DND-41 (cell line): ENCODE measurements around the gene CPE.

Experiments
- ATAC-seq: fragments of 200-7000 bp; cut with Tn5 transposase; 3 replicates; pipeline ENCODE4 v1.9.1; 2021; ENCODE audit warnings: low read depth; ENCODE audit not compliant: insufficient read depth
- DNase-seq: peaks from one replicate; pipeline ENCODE4 v3.0.0-alpha.2; 2020
- H2AFZ ChIP-seq: 2 replicates; pipeline ENCODE4 v1.6.0; 2012; ENCODE audit warnings: low read depth, low read length
- H3K27ac ChIP-seq: 2 replicates; pipeline ENCODE4 v1.5.1; 2012; ENCODE audit warnings: low read length, inconsistent platforms
- H3K27me3 ChIP-seq: fragments of 200-600 bp; sonication (generic); 2 replicates; pipeline ENCODE4 v1.6.0; 2012; ENCODE audit warnings: low read length, mild to moderate bottlenecking, inconsistent platforms; ENCODE audit not compliant: insufficient read depth, poor library complexity
- H3K36me3 ChIP-seq: 2 replicates; pipeline ENCODE4 v1.5.1; 2012; ENCODE audit warnings: low read length, inconsistent platforms; ENCODE audit not compliant: insufficient read depth
- H3K4me1 ChIP-seq: 2 replicates; pipeline ENCODE4 v1.5.1; 2012; ENCODE audit warnings: mild to moderate bottlenecking, low read length; ENCODE audit not compliant: insufficient read depth
- H3K4me2 ChIP-seq: 2 replicates; pipeline ENCODE4 v1.6.0; 2012; ENCODE audit warnings: mild to moderate bottlenecking, moderate library complexity, low read length, inconsistent platforms; ENCODE audit not compliant: insufficient read depth
- H3K4me3 ChIP-seq, 2 experiments: fragments of 200-600 bp in 1 of 2; shearing (Covaris generic) in 1 of 2; 2 replicates each; pipeline ENCODE4 v1.5.1; 2012 to 2016; ENCODE audit warnings: inconsistent platforms in 2 of 2, low read length in 2 of 2, mild to moderate bottlenecking in 2 of 2, low read depth in 1 of 2, moderate library complexity in 1 of 2
- H3K79me2 ChIP-seq: 2 replicates; pipeline ENCODE4 v1.6.0; 2012; ENCODE audit warnings: low read length, inconsistent platforms; ENCODE audit not compliant: insufficient read depth
- H3K9ac ChIP-seq: 2 replicates; pipeline ENCODE4 v1.6.0; 2012; ENCODE audit warnings: low read depth, mild to moderate bottlenecking, inconsistent platforms, low read length, moderate library complexity
- H3K9me3 ChIP-seq: 2 replicates; pipeline ENCODE4 v1.5.1; 2012; ENCODE audit warnings: low read length, moderate library complexity, mild to moderate bottlenecking, inconsistent platforms; ENCODE audit not compliant: insufficient read depth, severe bottlenecking
- H4K20me1 ChIP-seq: 2 replicates; pipeline ENCODE4 v1.6.0; 2012; ENCODE audit warnings: low read length; ENCODE audit not compliant: insufficient read depth
- EZH2 ChIP-seq: IDR thresholded peaks from 3 replicates; pipeline ENCODE4 v1.6.1; 2012; ENCODE audit warnings: borderline replicate concordance, low read depth, mild to moderate bottlenecking, moderate library complexity, low read length, inconsistent platforms; ENCODE audit not compliant: severe bottlenecking
- TF ChIP-seq, protein P1 (sequence below): IDR thresholded peaks from 2 replicates; pipeline ENCODE4 v1.5.1; 2012; ENCODE audit warnings: borderline replicate concordance, low read length, moderate library complexity, mild to moderate bottlenecking; ENCODE audit not compliant: poor library complexity, severe bottlenecking; ENCODE audit errors: extremely low read depth

The CPE gene

DNA sequence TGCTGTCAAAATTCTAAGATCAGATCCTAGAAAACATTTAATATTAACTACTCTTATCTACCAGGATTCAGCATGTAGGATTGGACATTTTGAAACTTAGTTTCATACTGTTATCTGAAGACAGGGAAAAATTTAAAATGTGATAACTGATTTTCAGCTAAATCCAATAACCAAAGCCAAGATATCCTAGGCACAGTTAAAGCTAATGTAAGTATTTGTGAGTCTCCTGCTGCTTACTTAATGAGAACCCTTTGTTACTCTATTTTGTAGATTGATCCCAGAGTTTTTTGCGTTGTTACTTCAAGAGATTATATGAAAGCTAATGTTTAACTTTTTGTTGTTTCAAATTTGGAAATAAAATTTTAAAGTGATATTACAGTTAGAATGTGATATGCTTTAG, 2.0 kb downstream of the CPE start:
- no peak for DNase-seq
- Histone ChIP-seq H3K79me2 (no peaks in the 10 kb centered on the region), H3K27ac (no peak overlapping the region), H3K9ac (no peak overlapping the region), H3K4me3 (no peak overlapping the region), H3K9me3 (no peaks in the 10 kb centered on the region), H3K4me1 (no peaks in the 10 kb centered on the region), H3K4me2 (no peak overlapping the region), H3K36me3 (no peaks in the 10 kb centered on the region), H3K27me3 (peaks cover 8% of the 10 kb centered on the region), H2AFZ (no peak overlapping the region), H4K20me1 (no peaks in the 10 kb centered on the region)
- TF ChIP-seq EZH2: no peak
- no peak for ATAC-seq

DNA sequence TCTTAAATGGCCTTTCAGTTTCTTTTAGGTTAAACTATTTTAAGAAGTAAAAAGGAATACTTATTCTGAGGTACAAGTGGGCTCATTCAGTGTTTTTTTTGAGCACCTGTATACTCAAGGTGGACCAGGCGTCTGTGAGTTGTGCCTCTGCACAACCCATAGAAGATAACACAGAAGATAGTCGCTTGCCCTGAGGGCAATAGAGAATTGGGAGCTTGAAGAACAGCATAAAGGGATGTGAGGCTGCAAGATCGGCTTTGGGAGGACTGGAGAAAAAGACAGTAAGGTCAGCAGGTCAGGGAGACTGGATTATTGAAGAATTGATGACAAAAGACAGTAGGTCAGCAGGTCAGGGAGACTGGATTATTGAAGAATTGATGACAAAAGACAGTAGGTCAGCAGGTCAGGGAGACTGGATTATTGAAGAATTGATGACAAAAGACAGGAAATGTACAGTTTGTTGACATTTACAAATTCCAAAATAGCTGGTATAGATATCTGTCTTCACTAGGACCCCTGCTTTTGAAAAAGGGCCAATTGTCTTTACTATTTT, 3.1 kb downstream of the CPE start:
- H3K9ac ChIP-seq: no peak overlapping the region
- no peaks in the 10 kb centered on the region for H3K36me3 ChIP-seq
- H3K79me2 ChIP-seq: no peaks in the 10 kb centered on the region
- no peak overlapping the region for H3K4me3 ChIP-seq
- H4K20me1 ChIP-seq: no peaks in the 10 kb centered on the region
- DNase-seq (no peak), ATAC-seq (no peak)
- H3K27me3 ChIP-seq: peaks cover 6% of the 10 kb centered on the region
- no peak overlapping the region for H2AFZ ChIP-seq
- H3K4me1 ChIP-seq: no peaks in the 10 kb centered on the region
- no peaks in the 10 kb centered on the region for H3K9me3 ChIP-seq
- H3K27ac ChIP-seq: no peak overlapping the region
- no peak overlapping the region for H3K4me2 ChIP-seq
- TF ChIP-seq, protein P1, sequence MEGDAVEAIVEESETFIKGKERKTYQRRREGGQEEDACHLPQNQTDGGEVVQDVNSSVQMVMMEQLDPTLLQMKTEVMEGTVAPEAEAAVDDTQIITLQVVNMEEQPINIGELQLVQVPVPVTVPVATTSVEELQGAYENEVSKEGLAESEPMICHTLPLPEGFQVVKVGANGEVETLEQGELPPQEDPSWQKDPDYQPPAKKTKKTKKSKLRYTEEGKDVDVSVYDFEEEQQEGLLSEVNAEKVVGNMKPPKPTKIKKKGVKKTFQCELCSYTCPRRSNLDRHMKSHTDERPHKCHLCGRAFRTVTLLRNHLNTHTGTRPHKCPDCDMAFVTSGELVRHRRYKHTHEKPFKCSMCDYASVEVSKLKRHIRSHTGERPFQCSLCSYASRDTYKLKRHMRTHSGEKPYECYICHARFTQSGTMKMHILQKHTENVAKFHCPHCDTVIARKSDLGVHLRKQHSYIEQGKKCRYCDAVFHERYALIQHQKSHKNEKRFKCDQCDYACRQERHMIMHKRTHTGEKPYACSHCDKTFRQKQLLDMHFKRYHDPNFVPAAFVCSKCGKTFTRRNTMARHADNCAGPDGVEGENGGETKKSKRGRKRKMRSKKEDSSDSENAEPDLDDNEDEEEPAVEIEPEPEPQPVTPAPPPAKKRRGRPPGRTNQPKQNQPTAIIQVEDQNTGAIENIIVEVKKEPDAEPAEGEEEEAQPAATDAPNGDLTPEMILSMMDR: no peak
- TF ChIP-seq EZH2: no peak

DNA sequence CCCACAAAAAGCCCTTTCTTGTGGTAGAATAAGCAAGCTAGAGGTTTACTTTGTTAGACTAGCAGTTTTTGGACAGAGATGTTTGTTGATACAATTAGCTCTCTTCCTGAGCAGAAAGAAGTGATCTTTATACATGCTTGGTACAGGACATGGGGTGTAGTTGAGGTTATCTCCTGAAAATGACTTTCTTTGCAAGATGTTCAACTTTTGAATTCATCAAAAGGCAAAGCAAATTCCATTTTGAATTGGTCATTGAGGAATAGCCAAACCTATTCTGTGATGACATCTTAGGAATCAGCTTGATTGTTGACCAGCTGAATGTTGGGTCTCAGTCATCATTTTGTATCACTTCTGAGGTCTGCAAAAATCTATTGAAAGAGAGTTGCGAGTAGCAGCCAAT, 3.8 kb downstream of the CPE start:
- Histone ChIP-seq H3K27ac (no peak overlapping the region), H3K4me2 (no peak overlapping the region)

DNA sequence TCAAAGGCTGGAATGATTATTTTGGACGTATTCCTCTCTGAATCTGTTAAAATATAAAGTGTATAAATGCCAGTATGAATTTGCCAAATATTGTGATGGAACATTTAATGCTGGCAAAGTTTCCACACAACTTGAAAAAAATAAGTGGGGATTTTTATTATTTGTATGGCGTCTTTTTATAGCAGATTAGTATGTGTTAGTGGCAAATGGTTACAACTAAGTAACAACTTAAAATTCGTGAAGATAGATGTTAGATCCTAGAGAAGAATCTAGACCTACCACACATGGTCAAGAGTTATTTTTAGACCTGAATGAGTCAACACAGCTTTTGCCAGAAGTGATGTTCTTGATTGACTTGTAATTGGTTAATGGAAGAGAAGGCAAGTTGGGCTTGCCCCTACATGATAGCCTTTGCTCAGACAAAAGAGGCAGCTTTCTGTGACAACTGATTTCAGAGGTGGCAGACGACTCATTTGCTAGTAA, 4.8 kb downstream of the CPE start:
- Histone ChIP-seq H3K36me3 (no peaks in the 10 kb centered on the region), H3K27me3 (peaks cover 6% of the 10 kb centered on the region), H3K27ac (no peak overlapping the region), H3K4me3 (no peak overlapping the region), H3K4me1 (no peaks in the 10 kb centered on the region), H3K79me2 (no peaks in the 10 kb centered on the region), H3K4me2 (no peak overlapping the region), H3K9me3 (no peaks in the 10 kb centered on the region), H3K9ac (no peak overlapping the region), H2AFZ (no peak overlapping the region), H4K20me1 (no peaks in the 10 kb centered on the region)
- ATAC-seq (no peak), DNase-seq (no peak)
- TF ChIP-seq, protein P1: no peak
- no peak for TF ChIP-seq EZH2

More for the DNA sequence above, 3.8 kb downstream of the CPE start:
- H3K9me3 ChIP-seq: no peaks in the 10 kb centered on the region
- H2AFZ ChIP-seq: no peak overlapping the region
- no peak overlapping the region for H3K9ac ChIP-seq
- no peak overlapping the region for H3K4me3 ChIP-seq
- H3K79me2 ChIP-seq: no peaks in the 10 kb centered on the region
- H3K4me1 ChIP-seq: no peaks in the 10 kb centered on the region
- no peak for ATAC-seq
- no peaks in the 10 kb centered on the region for H3K36me3 ChIP-seq
- H3K27me3 ChIP-seq: peaks cover 6% of the 10 kb centered on the region
- no peak for DNase-seq
- H4K20me1 ChIP-seq: no peaks in the 10 kb centered on the region
- TF ChIP-seq, protein P1: no peak
